Caco-2 (cell line): ENCODE measurements around the gene LDLRAD2. TPM values are rescaled to one million over a fixed set of nuclear protein-coding genes. Genes with fewer than 3 reads are reported as not detected.

ENCODE experiments used
- BruUV-seq: library from RNA; stranded (reverse); fragments of 400-500 nt; replicated peaks from 2 replicates; lab custom pipeline; 2021; lab: Mats Ljungman, UMichigan
- CTCF ChIA-PET: fragments of 300-600 bp; sonication (Branson Sonifier 250); formaldehyde crosslinking; loops from one replicate; lab custom pipeline; 2022; ENCODE audit warnings: antibody characterized with exemption; lab: Charles Lee
- POLR2A ChIA-PET: fragments of 300-600 bp; sonication (Branson Sonifier 250); formaldehyde crosslinking; loops from one replicate; lab custom pipeline; 2022; ENCODE audit warnings: antibody characterized with exemption; lab: Charles Lee
- DNase-seq, 2 experiments: peaks; one replicate each; pipeline versions ENCODE4 v3.0.0 to v3.0.0-alpha.2; 2020 to 2022
- H3K27me3 ChIP-seq: replicated peaks from 2 replicates; pipeline ENCODE4 v1.6.0; 2011; ENCODE audit warnings: low read length; ENCODE audit not compliant: control insufficient read depth, insufficient read depth
- H3K36me3 ChIP-seq: 2 replicates; pipeline ENCODE4 v1.5.1; 2011; ENCODE audit warnings: low read length; ENCODE audit not compliant: control insufficient read depth, insufficient read depth
- H3K4me1 ChIP-seq: fragments of 250-450 bp; sonication (Bioruptor Pico); 2 replicates; pipeline ENCODE4 v1.5.1; 2020; ENCODE audit warnings: mild to moderate bottlenecking
- H3K4me3 ChIP-seq: 2 replicates; pipeline ENCODE4 v1.5.1; 2011; ENCODE audit warnings: low read depth, mild to moderate bottlenecking, control low read depth, low read length
- H3K9me3 ChIP-seq: fragments of 250-450 bp; sonication (Bioruptor Pico); 2 replicates; pipeline ENCODE4 v1.5.1; 2020; ENCODE audit warnings: mild to moderate bottlenecking, moderate library complexity
- H3K27ac Mint-ChIP-seq: one replicate; pipeline ENCODE4 v1.8.0; 2022; ENCODE audit warnings: mixed read lengths; ENCODE audit not compliant: unreplicated experiment
- H3K27me3 Mint-ChIP-seq: one replicate; pipeline ENCODE4 v1.8.0; 2022; ENCODE audit warnings: mixed read lengths; ENCODE audit not compliant: insufficient read depth, unreplicated experiment
- H3K36me3 Mint-ChIP-seq: one replicate; pipeline ENCODE4 v1.8.0; 2022; ENCODE audit warnings: mild to moderate bottlenecking, mixed read lengths; ENCODE audit not compliant: insufficient read depth, unreplicated experiment
- H3K4me1 Mint-ChIP-seq: one replicate; pipeline ENCODE4 v1.8.0; 2022; ENCODE audit warnings: low read depth, mixed read lengths; ENCODE audit not compliant: unreplicated experiment
- H3K4me3 Mint-ChIP-seq: one replicate; pipeline ENCODE4 v1.8.0; 2022; ENCODE audit warnings: mild to moderate bottlenecking, moderate library complexity, mixed read lengths; ENCODE audit not compliant: unreplicated experiment
- H3K9me3 Mint-ChIP-seq: one replicate; pipeline ENCODE4 v1.8.0; 2022; ENCODE audit warnings: mixed read lengths; ENCODE audit not compliant: unreplicated experiment
- intact Hi-C: fragments of 100-400 bp; cut with micrococcal nuclease; formaldehyde crosslinking; loops from one replicate; pipeline ENCODE4 v1.10.0; 2022; ENCODE audit not compliant: unreplicated experiment
- total RNA-seq: library from RNA; stranded (reverse); gene quantifications from 2 replicates; pipeline ENCODE4 v1.2.3, GENCODE V29; 2022
- TF ChIP-seq, protein P1 (sequence below), 2 experiments: fragments of 200-600 bp in 1 of 2; IDR thresholded peaks; 1 replicate in 1 of 2; 2 replicates in 1 of 2; pipeline versions ENCODE4 v1.5.1 to v1.8.0; 2011 to 2022; ENCODE audit warnings: antibody characterized with exemption in 1 of 2, control low read depth in 1 of 2, inconsistent platforms in 1 of 2, low read depth in 1 of 2, low read length in 1 of 2, mild to moderate bottlenecking in 1 of 2, moderate library complexity in 1 of 2; ENCODE audit not compliant: insufficient read depth in 1 of 2, severe bottlenecking in 1 of 2, unreplicated experiment in 1 of 2

Gene LDLRAD2
- total RNA-seq, 1 experiment from 2014 or later = not detected

DNA sequence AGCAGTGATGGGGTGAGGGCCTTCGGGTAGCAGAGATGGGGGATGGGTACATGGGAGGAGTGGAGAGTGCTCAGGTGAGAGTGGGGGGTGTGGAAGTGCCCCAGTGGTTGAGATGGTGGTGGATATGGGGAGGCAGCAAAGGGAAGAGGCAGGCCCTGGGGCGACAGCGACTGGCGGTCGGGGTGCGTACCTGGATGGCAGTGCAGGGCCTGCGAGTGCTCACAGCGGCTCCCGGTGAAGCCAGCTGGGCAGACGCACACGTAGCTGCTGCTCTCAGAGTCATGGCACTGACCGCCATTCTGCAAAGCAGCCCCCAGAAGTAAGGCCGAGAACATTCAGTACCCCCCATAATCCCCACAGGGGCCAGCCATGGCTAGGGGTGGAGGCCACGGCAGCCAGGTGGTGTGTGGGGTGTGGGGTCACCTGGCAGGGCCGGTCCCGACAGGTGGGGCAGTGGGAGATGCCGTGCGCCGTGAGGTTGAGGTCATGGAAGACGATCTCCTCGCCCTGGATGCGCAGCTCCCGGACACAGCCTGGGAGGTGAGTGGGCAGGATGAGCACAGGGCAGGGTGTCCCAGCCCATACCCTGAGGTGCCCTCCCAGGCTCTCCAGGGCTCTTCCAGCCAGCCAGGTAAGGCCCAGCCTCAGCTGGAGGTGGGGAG lies 18.9 kb downstream of the LDLRAD2 start:
- CTCF ChIA-PET = no interaction called here
- TF ChIP-seq, protein P1, sequence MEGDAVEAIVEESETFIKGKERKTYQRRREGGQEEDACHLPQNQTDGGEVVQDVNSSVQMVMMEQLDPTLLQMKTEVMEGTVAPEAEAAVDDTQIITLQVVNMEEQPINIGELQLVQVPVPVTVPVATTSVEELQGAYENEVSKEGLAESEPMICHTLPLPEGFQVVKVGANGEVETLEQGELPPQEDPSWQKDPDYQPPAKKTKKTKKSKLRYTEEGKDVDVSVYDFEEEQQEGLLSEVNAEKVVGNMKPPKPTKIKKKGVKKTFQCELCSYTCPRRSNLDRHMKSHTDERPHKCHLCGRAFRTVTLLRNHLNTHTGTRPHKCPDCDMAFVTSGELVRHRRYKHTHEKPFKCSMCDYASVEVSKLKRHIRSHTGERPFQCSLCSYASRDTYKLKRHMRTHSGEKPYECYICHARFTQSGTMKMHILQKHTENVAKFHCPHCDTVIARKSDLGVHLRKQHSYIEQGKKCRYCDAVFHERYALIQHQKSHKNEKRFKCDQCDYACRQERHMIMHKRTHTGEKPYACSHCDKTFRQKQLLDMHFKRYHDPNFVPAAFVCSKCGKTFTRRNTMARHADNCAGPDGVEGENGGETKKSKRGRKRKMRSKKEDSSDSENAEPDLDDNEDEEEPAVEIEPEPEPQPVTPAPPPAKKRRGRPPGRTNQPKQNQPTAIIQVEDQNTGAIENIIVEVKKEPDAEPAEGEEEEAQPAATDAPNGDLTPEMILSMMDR (IDR thresholded peaks at IDR 0.05; ENCODE audit: insufficient read depth in 1 of 2, low read depth in 1 of 2, low read length in 1 of 2, severe bottlenecking in 1 of 2, unreplicated experiment in 1 of 2) = no peak
- BruUV-seq = no TSS peak
- H3K36me3 Mint-ChIP-seq = peaks cover 81% of the 10 kb centered on the region
- peaks cover 7% of the 10 kb centered on the region for H3K36me3 ChIP-seq
- H3K27me3 ChIP-seq = no peaks in the 10 kb centered on the region
- POLR2A ChIA-PET = no interaction called here
- no peak overlapping the region for H3K4me3 Mint-ChIP-seq
- no peaks in the 10 kb centered on the region for H3K4me1 Mint-ChIP-seq
- no peaks in the 10 kb centered on the region for H3K4me1 ChIP-seq
- H3K4me3 ChIP-seq = no peak overlapping the region
- intact Hi-C loops = no loop called here
- no peak for DNase-seq
- H3K27ac Mint-ChIP-seq = peak overlapping the region; percentile 42
- no peaks in the 10 kb centered on the region for H3K9me3 ChIP-seq
- H3K27me3 Mint-ChIP-seq = no peaks in the 10 kb centered on the region
- no peaks in the 10 kb centered on the region for H3K9me3 Mint-ChIP-seq

- Histone ChIP-seq H3K36me3 (peaks cover 5% of the 10 kb centered on the region), H3K9me3 (no peaks in the 10 kb centered on the region), H3K4me1 (no peaks in the 10 kb centered on the region), H3K4me3 (no peak overlapping the region), H3K27me3 (no peaks in the 10 kb centered on the region)
- CTCF ChIA-PET = no interaction called here
- peaks cover 81% of the 10 kb centered on the region for H3K36me3 Mint-ChIP-seq
- TF ChIP-seq, protein P1 (IDR thresholded peaks at IDR 0.05; ENCODE audit: insufficient read depth in 1 of 2, low read depth in 1 of 2, low read length in 1 of 2, severe bottlenecking in 1 of 2, unreplicated experiment in 1 of 2) = no peak
- no peaks in the 10 kb centered on the region for H3K4me1 Mint-ChIP-seq
- no peak overlapping the region for H3K27ac Mint-ChIP-seq
- intact Hi-C loops = no loop called here
- no TSS peak for BruUV-seq
- no peak overlapping the region for H3K4me3 Mint-ChIP-seq
- POLR2A ChIA-PET = no interaction called here
- no peak for DNase-seq
- H3K9me3 Mint-ChIP-seq = no peaks in the 10 kb centered on the region
- no peaks in the 10 kb centered on the region for H3K27me3 Mint-ChIP-seq
Measured at GRCh38 chr1:21831454-21831970, 19.4 kb downstream of the LDLRAD2 start.

GRCh38 chr1:21833392-21833976 lies 21.4 kb downstream of the LDLRAD2 start:
- CTCF ChIA-PET = no interaction called here
- Histone ChIP-seq H3K9me3 (no peaks in the 10 kb centered on the region), H3K4me1 (no peaks in the 10 kb centered on the region), H3K36me3 (peaks cover 8% of the 10 kb centered on the region), H3K27me3 (no peaks in the 10 kb centered on the region), H3K4me3 (no peak overlapping the region)
- DNase-seq = no peak
- Mint-ChIP-seq H3K4me1 (no peaks in the 10 kb centered on the region), H3K27ac (no peak overlapping the region), H3K4me3 (no peak overlapping the region), H3K9me3 (no peaks in the 10 kb centered on the region), H3K36me3 (peaks cover 83% of the 10 kb centered on the region), H3K27me3 (no peaks in the 10 kb centered on the region)
- no TSS peak for BruUV-seq
- TF ChIP-seq, protein P1 (IDR thresholded peaks at IDR 0.05; ENCODE audit: insufficient read depth in 1 of 2, low read depth in 1 of 2, low read length in 1 of 2, severe bottlenecking in 1 of 2, unreplicated experiment in 1 of 2) = no peak
- POLR2A ChIA-PET = no interaction called here
- intact Hi-C loops = no loop called here
